OCI-LY1 (cell line): ENCODE results near the gene LPIN1.

ENCODE experiments used
- H2AFZ ChIP-seq: fragments of 200-600 bp; sonication (generic), shearing (Covaris generic); 2 replicates; pipeline ENCODE4 v1.6.0; 2014; ENCODE audit warnings: antibody characterized with exemption, mild to moderate bottlenecking, low read length
- H3F3A ChIP-seq: fragments of 200-600 bp; sonication (generic), shearing (Covaris generic); 2 replicates; pipeline ENCODE4 v1.6.0; 2014; ENCODE audit warnings: mild to moderate bottlenecking, antibody characterized with exemption, low read length, moderate library complexity; ENCODE audit not compliant: insufficient read depth
- H3K27ac ChIP-seq: fragments of 200-600 bp; sonication (generic); 2 replicates; pipeline ENCODE4 v1.5.1; 2014; ENCODE audit warnings: low read length, mixed run types, mild to moderate bottlenecking, low read depth; ENCODE audit not compliant: poor library complexity, severe bottlenecking
- H3K27me3 ChIP-seq: fragments of 200-600 bp; sonication (generic); 2 replicates; pipeline ENCODE4 v1.6.0; 2014; ENCODE audit warnings: antibody characterized with exemption, mild to moderate bottlenecking, low read length, moderate library complexity; ENCODE audit not compliant: insufficient read depth
- H3K36me3 ChIP-seq: fragments of 200-600 bp; sonication (generic); 2 replicates; pipeline ENCODE4 v1.6.1; 2014; ENCODE audit warnings: mild to moderate bottlenecking, antibody characterized with exemption, low read length, moderate library complexity, mixed read lengths; ENCODE audit not compliant: insufficient read depth
- H3K4me1 ChIP-seq: fragments of 200-600 bp; sonication (generic); 2 replicates; pipeline ENCODE4 v1.5.1; 2014; ENCODE audit warnings: mild to moderate bottlenecking, low read length, moderate library complexity; ENCODE audit not compliant: insufficient read depth, severe bottlenecking
- H3K4me2 ChIP-seq: fragments of 200-600 bp; sonication (generic), shearing (Covaris generic); 2 replicates; pipeline ENCODE4 v1.6.1; 2014; ENCODE audit warnings: low read length
- H3K4me3 ChIP-seq: fragments of 200-600 bp; sonication (generic); 2 replicates; pipeline ENCODE4 v1.5.1; 2014; ENCODE audit warnings: low read length, low read depth, mild to moderate bottlenecking, mixed read lengths; ENCODE audit not compliant: poor library complexity, severe bottlenecking
- H3K79me2 ChIP-seq: fragments of 200-600 bp; shearing (Covaris generic); 2 replicates; pipeline ENCODE4 v1.6.1; 2016; ENCODE audit warnings: mixed run types, low read length, mixed read lengths; ENCODE audit not compliant: insufficient read depth
- H3K9ac ChIP-seq: fragments of 200-600 bp; sonication (generic), shearing (Covaris generic); 2 replicates; pipeline ENCODE4 v1.6.1; 2014; ENCODE audit warnings: mild to moderate bottlenecking, low read length, mixed read lengths
- H3K9me2 ChIP-seq: fragments of 200-600 bp; sonication (generic), shearing (Covaris generic); 2 replicates; pipeline ENCODE4 v1.6.1; 2014; ENCODE audit warnings: low read depth, mild to moderate bottlenecking, low read length, mixed read lengths
- H3K9me3 ChIP-seq: fragments of 200-600 bp; shearing (Covaris generic); 2 replicates; pipeline ENCODE4 v1.6.1; 2014; ENCODE audit warnings: low read length, mixed read lengths
- H4K20me1 ChIP-seq: fragments of 200-600 bp; sonication (generic), shearing (Covaris generic); 2 replicates; pipeline ENCODE4 v1.6.0; 2016; ENCODE audit warnings: mild to moderate bottlenecking, low read length; ENCODE audit not compliant: insufficient read depth
- EZH2 ChIP-seq: fragments of 200-600 bp; sonication (generic), shearing (Covaris generic); IDR thresholded peaks from 2 replicates; pipeline ENCODE4 v1.8.0; 2017; ENCODE audit warnings: borderline replicate concordance, mixed run types, mild to moderate bottlenecking, antibody characterized with exemption, low read length, moderate library complexity, mixed read lengths
- TF ChIP-seq, protein P1 (sequence below): fragments of 200-600 bp; sonication (generic), shearing (Covaris generic); IDR thresholded peaks from 2 replicates; pipeline ENCODE4 v1.5.1; 2017; ENCODE audit warnings: mild to moderate bottlenecking, antibody characterized with exemption, low read length, moderate library complexity, mixed read lengths

LPIN1 gene

GRCh38 chr2:11778416-11778815 lies 32.0 kb downstream of the LPIN1 start:
- H3K9me2 ChIP-seq = no peaks in the 10 kb centered on the region
- no peaks in the 10 kb centered on the region for H3K27me3 ChIP-seq
- no peaks in the 10 kb centered on the region for H3K9me3 ChIP-seq
- no peak overlapping the region for H3K9ac ChIP-seq
- TF ChIP-seq EZH2 = no peak
- TF ChIP-seq, protein P1, sequence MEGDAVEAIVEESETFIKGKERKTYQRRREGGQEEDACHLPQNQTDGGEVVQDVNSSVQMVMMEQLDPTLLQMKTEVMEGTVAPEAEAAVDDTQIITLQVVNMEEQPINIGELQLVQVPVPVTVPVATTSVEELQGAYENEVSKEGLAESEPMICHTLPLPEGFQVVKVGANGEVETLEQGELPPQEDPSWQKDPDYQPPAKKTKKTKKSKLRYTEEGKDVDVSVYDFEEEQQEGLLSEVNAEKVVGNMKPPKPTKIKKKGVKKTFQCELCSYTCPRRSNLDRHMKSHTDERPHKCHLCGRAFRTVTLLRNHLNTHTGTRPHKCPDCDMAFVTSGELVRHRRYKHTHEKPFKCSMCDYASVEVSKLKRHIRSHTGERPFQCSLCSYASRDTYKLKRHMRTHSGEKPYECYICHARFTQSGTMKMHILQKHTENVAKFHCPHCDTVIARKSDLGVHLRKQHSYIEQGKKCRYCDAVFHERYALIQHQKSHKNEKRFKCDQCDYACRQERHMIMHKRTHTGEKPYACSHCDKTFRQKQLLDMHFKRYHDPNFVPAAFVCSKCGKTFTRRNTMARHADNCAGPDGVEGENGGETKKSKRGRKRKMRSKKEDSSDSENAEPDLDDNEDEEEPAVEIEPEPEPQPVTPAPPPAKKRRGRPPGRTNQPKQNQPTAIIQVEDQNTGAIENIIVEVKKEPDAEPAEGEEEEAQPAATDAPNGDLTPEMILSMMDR = no peak
- H3K27ac ChIP-seq = no peak overlapping the region
- no peak overlapping the region for H3K4me2 ChIP-seq
- no peak overlapping the region for H3K4me3 ChIP-seq
- H3K79me2 ChIP-seq = no peaks in the 10 kb centered on the region
- no peak overlapping the region for H2AFZ ChIP-seq
- no peaks in the 10 kb centered on the region for H4K20me1 ChIP-seq
- peaks cover 82% of the 10 kb centered on the region for H3K36me3 ChIP-seq
- H3K4me1 ChIP-seq = peaks cover 19% of the 10 kb centered on the region
- no peaks in the 10 kb centered on the region for H3F3A ChIP-seq

DNA sequence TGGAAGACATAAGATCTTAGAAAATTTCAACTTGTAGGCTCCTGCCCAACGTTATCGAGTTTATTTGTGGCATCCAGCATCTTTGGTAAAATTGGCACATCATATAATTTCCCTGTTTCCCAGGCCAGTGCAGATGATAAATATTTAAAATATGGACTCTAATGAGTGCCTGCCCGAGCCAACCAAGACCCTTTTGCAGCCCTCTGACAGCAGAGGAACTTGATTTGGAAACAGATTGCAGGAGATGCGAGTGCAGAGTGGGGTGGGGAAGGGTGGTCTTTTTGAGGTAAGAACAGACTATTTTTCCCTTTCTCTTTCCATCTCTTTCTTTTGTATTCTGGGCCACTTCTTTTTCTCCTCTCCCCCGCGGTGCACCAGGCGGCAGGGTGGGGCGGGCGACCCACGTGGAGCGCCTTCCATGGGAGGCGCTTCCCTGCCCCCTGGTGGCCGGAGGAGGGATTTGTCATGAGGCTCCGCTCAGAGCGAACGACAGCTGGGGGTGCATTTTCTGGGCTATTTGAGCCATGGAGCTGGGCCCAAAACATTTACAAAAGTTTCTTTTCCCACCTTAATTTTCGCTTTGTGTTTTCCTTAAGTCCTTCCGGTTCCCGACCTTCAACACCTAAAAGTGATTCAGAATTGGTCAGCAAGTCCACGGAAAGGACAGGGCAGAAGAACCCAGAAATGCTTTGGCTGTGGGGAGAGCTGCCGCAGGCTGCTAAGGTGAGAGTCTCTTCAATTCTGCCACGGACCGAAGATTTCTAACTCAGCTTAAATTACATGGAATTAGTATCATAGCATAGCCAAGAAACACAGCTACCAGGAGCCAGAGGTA lies 32.7 kb downstream of the LPIN1 start:
- Histone ChIP-seq H3K9me2 (no peaks in the 10 kb centered on the region), H2AFZ (no peak overlapping the region), H3K27me3 (no peaks in the 10 kb centered on the region), H3K4me3 (no peak overlapping the region), H4K20me1 (no peaks in the 10 kb centered on the region), H3K79me2 (no peaks in the 10 kb centered on the region), H3K27ac (no peak overlapping the region), H3F3A (no peaks in the 10 kb centered on the region), H3K4me1 (peaks cover 19% of the 10 kb centered on the region), H3K4me2 (peak overlapping the region; percentile 30; the same call in 1 of the 2 replicates), H3K9ac (peak overlapping the region; percentile 12; the same call in 1 of the 2 replicates), H3K36me3 (peaks cover 82% of the 10 kb centered on the region), H3K9me3 (no peaks in the 10 kb centered on the region)
- TF ChIP-seq, protein P1 = peak; percentile 95
- TF ChIP-seq EZH2 = no peak

- Histone ChIP-seq H3K36me3 (peaks cover 86% of the 10 kb centered on the region), H3F3A (no peaks in the 10 kb centered on the region), H3K4me1 (peaks cover 11% of the 10 kb centered on the region), H3K9ac (no peak overlapping the region), H3K9me2 (no peaks in the 10 kb centered on the region), H4K20me1 (no peaks in the 10 kb centered on the region), H3K4me3 (no peak overlapping the region), H3K4me2 (no peak overlapping the region), H3K79me2 (no peaks in the 10 kb centered on the region), H2AFZ (no peak overlapping the region), H3K27me3 (no peaks in the 10 kb centered on the region), H3K9me3 (no peaks in the 10 kb centered on the region), H3K27ac (no peak overlapping the region)
- TF ChIP-seq EZH2 = no peak
- TF ChIP-seq, protein P1 = no peak
Observed at GRCh38 chr2:11781602-11782001, 35.2 kb downstream of the LPIN1 start.
